PC-3 (cell line): Measurements from ENCODE around the gene ESPN.
"Not testable (repeated sequence)": the region's sequence is repeated elsewhere in the genome, so short reads cannot be mapped to it uniquely, and the experiment has no call there.

Experiments
- EZH2 ChIP-seq: fragments of 300-600 bp; sonication (generic); IDR thresholded peaks from one replicate; pipeline ENCODE4 v1.6.1; 2017; ENCODE audit warnings: antibody characterized with exemption, mild to moderate bottlenecking, low read length; ENCODE audit not compliant: unreplicated experiment
- TF ChIP-seq, protein P1 (sequence below): fragments of 300-600 bp; sonication (generic); conservative IDR thresholded peaks from 2 replicates; pipeline ENCODE4 v1.5.1; 2017; ENCODE audit warnings: antibody characterized with exemption, low read depth, mild to moderate bottlenecking, low read length

- TF ChIP-seq, protein P1, sequence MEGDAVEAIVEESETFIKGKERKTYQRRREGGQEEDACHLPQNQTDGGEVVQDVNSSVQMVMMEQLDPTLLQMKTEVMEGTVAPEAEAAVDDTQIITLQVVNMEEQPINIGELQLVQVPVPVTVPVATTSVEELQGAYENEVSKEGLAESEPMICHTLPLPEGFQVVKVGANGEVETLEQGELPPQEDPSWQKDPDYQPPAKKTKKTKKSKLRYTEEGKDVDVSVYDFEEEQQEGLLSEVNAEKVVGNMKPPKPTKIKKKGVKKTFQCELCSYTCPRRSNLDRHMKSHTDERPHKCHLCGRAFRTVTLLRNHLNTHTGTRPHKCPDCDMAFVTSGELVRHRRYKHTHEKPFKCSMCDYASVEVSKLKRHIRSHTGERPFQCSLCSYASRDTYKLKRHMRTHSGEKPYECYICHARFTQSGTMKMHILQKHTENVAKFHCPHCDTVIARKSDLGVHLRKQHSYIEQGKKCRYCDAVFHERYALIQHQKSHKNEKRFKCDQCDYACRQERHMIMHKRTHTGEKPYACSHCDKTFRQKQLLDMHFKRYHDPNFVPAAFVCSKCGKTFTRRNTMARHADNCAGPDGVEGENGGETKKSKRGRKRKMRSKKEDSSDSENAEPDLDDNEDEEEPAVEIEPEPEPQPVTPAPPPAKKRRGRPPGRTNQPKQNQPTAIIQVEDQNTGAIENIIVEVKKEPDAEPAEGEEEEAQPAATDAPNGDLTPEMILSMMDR = not testable (repeated sequence)
- TF ChIP-seq EZH2 = not testable (repeated sequence)
Measured at GRCh38 chr1:6429660-6430411, 5.3 kb downstream of the ESPN start.
